ENCODE data around the gene MAP2K3.
"Not testable (repeated sequence)": the region's sequence is repeated elsewhere in the genome, so short reads cannot be mapped to it uniquely, and the experiment has no call there.

Gene MAP2K3

DNA sequence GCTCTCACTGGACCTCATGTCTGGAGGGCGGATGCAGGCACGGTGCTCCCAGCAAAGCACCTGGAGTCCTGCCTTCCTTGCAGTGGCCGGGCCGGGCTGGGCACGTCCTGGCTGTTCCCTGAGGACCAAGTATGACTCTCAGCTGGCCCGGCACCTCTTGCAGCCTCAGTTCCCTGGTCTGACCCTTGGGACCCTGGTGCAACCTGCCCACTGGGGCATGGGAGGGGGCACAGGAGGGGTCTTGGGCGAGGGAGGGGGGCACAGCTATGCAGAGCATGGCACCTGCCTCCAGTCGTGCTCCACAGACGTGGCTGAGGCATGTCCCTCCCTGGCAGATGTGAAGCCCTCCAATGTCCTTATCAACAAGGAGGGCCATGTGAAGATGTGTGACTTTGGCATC, 19.6 kb downstream of the MAP2K3 start:
- Mint-ChIP-seq H3K27me3 (ENCODE audit: low read depth, poor library complexity) (peaks cover 8% of the 10 kb centered on the region), H3K36me3 (ENCODE audit: low read depth) (peaks cover 34% of the 10 kb centered on the region), H3K4me3 (no peak overlapping the region), H3K27ac (no peak overlapping the region), H3K4me1 (no peaks in the 10 kb centered on the region), H3K9me3 (peaks cover 48% of the 10 kb centered on the region)
- TF ChIP-seq, protein P1, sequence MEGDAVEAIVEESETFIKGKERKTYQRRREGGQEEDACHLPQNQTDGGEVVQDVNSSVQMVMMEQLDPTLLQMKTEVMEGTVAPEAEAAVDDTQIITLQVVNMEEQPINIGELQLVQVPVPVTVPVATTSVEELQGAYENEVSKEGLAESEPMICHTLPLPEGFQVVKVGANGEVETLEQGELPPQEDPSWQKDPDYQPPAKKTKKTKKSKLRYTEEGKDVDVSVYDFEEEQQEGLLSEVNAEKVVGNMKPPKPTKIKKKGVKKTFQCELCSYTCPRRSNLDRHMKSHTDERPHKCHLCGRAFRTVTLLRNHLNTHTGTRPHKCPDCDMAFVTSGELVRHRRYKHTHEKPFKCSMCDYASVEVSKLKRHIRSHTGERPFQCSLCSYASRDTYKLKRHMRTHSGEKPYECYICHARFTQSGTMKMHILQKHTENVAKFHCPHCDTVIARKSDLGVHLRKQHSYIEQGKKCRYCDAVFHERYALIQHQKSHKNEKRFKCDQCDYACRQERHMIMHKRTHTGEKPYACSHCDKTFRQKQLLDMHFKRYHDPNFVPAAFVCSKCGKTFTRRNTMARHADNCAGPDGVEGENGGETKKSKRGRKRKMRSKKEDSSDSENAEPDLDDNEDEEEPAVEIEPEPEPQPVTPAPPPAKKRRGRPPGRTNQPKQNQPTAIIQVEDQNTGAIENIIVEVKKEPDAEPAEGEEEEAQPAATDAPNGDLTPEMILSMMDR (IDR thresholded peaks at IDR 0.05): no peak
- DNase-seq: no peak

DNA sequence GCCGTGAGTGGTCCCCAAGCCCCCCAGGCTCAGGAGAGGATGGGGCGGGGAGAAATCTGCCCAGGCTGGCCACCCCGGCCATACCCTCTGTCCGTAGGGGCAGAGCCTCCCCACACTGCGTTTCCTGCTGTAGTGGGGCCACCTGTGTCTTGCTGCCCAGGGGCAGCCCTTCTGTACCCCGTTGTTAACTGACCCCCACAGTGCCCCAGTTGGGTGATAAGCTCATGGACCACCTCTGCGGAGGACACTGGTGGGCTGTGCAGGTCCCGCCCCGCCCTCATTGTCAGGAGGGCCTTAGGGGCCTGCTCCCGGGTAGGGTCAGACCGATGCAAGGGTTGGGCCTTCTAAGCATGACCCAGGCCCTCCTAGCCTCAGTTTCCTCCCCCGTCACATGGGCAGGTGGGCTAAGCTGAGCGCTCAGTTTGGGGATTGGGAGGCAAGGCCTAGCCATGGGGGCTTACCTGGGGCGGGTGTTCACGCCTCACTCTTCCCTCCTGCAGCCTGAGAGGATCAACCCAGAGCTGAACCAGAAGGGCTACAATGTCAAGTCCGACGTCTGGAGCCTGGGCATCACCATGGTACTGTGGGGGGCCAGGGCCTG, 20.1 kb downstream of the MAP2K3 start:
- H3K4me3 Mint-ChIP-seq; H3K4me1 Mint-ChIP-seq; H3K27ac Mint-ChIP-seq; DNase-seq; H3K27me3 Mint-ChIP-seq (ENCODE audit: low read depth, poor library complexity): not testable (repeated sequence)
- Mint-ChIP-seq H3K9me3 (peaks cover 48% of the 10 kb centered on the region), H3K36me3 (ENCODE audit: low read depth) (peaks cover 37% of the 10 kb centered on the region)

DNA sequence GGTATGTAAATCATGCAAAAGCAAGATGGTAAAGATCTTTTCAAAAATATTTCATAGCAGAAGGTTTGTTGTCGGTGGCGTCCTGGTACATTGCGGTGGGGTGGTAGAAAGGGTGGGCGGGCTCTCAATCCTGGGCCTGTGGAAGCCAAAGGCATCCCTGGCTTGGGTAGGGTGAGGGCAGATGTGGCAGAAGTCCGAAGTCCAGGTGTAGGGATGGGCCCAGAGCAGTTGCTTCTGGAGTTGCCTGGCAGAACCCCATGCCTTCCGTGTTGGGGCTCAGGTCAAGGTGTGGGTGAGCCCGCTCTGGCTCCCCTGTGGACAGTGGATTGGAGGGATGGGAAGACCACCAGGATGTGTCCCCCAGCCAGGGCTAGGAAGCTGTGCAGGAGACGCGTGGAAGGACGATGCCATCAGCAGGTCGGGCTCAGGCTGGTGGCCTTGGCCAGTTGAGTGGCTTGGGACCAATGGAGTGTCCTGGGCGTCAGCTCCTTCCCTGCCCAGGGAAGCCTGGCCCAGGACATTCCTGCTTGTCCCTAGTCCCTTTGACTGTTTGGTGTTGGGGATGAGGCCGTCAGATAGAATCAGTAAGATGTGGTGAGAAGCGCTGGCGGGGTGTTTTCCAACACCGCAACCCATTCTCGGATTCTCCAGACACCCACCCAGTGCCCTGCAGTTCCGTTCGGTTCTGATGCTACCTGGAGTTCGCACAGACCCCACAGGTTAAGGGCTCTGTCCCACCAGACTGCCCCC, 21.1 kb downstream of the MAP2K3 start:
- H3K27me3 Mint-ChIP-seq (ENCODE audit: low read depth, poor library complexity); H3K27ac Mint-ChIP-seq; H3K4me1 Mint-ChIP-seq; H3K4me3 Mint-ChIP-seq; DNase-seq: not testable (repeated sequence)
- peaks cover 41% of the 10 kb centered on the region for H3K36me3 Mint-ChIP-seq (ENCODE audit: low read depth)
- H3K9me3 Mint-ChIP-seq: peaks cover 42% of the 10 kb centered on the region

DNA sequence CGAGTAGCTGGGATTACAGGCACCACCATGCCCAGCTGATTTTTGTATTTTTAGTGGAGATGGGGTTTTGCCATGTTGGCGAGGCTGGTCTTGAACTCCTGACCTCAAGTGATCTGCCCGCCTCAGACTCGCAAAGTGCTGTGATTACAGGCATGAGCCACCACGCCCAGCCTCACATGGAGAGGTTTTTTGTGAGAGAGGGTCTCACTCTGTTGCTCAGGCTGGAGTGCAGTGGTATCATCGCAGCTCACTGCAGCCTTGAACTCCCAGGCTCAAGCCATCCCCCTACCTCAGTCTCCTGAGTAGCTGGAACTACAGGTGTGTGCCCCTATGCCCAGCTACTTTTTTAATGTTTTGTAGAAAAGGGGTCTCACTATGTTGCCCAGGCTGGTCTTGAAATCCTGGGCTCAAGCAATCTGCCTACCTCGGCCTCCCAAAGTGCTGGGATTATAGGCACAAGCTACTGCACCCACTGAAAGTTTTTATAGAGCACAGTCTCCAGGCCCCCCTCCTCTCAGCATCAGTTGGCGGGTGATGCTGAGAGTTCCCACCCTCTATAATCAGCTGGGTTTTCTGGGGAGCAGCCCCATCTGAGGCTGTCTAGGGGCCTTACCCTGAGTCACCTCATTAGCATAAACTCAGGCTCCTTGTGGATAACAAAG, 22.2 kb downstream of the MAP2K3 start:
- H3K4me1 Mint-ChIP-seq; H3K27ac Mint-ChIP-seq; DNase-seq; H3K4me3 Mint-ChIP-seq; H3K27me3 Mint-ChIP-seq (ENCODE audit: low read depth, poor library complexity): not testable (repeated sequence)
- Mint-ChIP-seq H3K9me3 (peaks cover 34% of the 10 kb centered on the region), H3K36me3 (ENCODE audit: low read depth) (peaks cover 38% of the 10 kb centered on the region)

DNA sequence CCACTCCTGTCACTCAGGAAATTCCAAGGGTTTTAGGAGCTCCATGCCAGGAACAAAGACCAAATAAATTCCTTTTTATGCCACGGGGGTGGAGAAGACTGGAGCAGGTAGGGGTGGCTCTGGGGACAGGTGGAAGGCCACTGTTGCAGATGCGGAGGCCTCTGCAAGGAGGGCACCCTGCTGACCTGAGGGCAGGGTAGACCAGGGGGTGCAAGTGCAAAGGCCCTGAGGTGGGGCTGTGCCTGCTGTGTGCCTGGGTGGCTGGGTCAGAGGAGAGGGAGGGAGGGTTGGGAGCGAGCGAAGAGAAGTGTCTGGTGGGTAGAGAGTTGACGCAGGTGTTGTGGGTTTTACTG, 22.7 kb downstream of the MAP2K3 start:
- H3K27me3 Mint-ChIP-seq (ENCODE audit: low read depth, poor library complexity); H3K4me1 Mint-ChIP-seq; DNase-seq; H3K4me3 Mint-ChIP-seq; H3K27ac Mint-ChIP-seq: not testable (repeated sequence)
- H3K36me3 Mint-ChIP-seq (ENCODE audit: low read depth): peaks cover 37% of the 10 kb centered on the region
- peaks cover 33% of the 10 kb centered on the region for H3K9me3 Mint-ChIP-seq

DNA sequence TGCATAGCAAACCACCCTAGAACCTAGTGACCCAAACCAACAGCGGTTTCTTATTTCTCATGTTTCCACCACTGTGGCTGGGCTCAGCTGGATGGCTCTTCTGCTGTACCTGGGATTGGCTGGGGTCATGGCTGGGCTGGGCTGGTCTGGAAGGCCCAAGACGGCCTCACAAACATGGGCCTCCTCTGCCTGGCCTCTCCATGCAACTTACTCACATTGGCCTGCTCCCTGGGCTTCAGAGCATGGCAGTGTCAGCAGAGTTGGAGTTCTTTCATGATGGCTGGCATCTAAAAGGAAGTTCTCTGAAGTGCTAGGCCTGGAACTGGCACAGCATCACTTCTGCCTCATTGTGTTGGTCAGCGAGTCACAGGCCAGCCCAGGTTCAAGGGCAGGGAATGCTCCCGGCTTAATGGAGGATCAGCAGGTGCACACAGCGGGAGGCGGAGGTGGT, 24.4 kb downstream of the MAP2K3 start:
- Mint-ChIP-seq H3K9me3 (peaks cover 16% of the 10 kb centered on the region), H3K36me3 (ENCODE audit: low read depth) (peaks cover 29% of the 10 kb centered on the region)
- not testable (repeated sequence) for H3K4me3 Mint-ChIP-seq; H3K4me1 Mint-ChIP-seq; H3K27ac Mint-ChIP-seq; H3K27me3 Mint-ChIP-seq (ENCODE audit: low read depth, poor library complexity); DNase-seq

DNA sequence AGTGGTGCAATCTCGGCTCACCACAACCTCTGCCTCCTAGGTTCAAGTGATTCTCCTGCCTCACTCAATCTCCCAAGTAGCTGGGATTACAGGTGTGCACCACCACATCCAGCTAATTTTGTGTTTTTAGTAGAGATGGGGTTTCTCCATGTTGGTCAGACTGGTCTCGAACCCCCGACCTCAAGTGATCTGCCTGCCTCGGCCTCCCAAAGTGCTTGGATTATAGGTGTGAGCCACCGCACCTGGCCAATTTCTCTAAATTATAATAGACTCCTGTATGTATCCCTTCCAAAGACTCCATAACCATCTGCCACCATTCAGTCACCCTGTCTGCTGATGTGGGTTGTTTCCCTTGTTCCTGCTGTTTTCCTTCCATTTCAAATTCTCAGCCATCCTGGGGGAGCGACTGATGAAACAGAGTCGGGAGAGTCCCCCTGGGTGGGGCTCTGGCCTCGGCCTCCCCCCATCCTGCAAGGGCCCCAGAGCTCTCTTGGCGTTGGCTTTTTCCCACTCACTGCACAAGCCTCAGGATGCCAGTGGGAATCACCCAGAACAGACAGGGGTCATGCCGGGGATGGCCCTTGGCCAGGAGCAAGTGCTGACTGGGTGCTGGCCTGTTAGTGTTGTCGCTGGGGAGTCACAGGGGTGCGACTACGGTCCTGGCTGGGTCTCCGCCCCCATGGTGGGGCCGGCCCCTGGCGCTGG, 25.7 kb downstream of the MAP2K3 start:
- not testable (repeated sequence) for H3K27ac Mint-ChIP-seq; H3K4me3 Mint-ChIP-seq; DNase-seq; H3K4me1 Mint-ChIP-seq; H3K27me3 Mint-ChIP-seq (ENCODE audit: low read depth, poor library complexity)
- Mint-ChIP-seq H3K9me3 (peaks cover 16% of the 10 kb centered on the region), H3K36me3 (ENCODE audit: low read depth) (peaks cover 29% of the 10 kb centered on the region)

DNA sequence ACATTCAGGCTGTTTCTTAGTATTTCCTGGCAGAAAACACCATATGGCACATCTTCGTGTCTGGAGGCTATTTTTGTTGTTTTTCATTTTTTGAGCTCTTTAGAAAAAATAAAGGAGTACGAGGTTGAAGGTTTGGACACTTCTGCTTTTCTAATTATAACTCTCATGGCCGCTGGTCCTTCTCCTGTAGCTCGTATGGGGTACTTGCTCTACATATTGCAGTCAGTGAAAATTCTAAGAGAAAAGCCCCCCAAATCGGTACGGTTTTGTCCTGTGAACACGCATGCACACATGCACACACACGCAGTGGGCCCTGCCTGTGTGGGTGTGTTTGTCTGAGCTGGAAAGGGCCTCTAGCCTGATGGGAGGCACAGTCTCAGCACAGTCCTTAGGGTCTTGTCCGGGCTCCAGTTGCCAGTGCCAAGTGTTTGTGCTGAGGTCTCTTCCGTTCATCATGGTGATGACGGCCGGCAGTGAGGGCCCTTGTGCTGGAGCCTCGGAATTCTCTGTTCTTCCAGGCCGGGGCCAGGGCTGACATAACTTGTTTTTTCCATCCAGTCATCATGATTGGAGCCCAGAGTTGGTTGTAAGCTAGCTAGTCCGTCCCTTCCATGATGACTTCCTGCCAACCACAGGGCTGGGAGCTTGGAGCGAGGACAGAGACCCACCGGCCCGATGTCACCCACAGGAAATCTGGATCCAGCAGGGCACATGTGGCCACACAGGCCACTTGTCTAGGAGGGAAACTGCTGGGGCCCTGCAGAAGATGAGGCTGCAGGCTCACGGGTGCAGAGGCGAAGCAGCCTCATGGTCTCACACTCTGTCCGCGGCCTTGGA, 26.5 kb downstream of the MAP2K3 start:
- Mint-ChIP-seq H3K36me3 (ENCODE audit: low read depth) (peaks cover 26% of the 10 kb centered on the region), H3K9me3 (peaks cover 11% of the 10 kb centered on the region)
- not testable (repeated sequence) for H3K4me3 Mint-ChIP-seq; H3K27ac Mint-ChIP-seq; H3K27me3 Mint-ChIP-seq (ENCODE audit: low read depth, poor library complexity); DNase-seq; H3K4me1 Mint-ChIP-seq

DNA sequence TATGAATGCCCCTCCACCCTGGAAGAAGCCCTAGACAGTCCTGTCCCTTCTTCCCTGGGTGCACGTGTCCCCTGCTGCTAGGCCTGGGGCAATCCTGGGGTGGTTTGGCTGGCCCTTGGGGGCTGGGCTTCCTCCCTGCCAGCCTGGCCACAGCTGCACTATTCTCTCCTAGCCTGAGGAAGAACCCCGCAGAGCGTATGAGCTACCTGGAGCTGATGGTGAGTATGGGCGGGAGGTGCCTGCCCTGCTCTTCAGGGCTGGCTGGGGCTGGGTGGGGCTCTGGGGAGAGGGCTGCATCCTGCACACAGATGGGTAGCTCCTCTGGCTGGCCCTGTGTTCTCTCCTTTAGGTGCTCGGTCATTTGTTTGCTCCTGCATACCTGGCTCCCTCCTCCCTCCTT, 28.8 kb downstream of the MAP2K3 start:
- Mint-ChIP-seq H3K27ac (no peak overlapping the region), H3K9me3 (peaks cover 7% of the 10 kb centered on the region)
- DNase-seq: no peak

DNA sequence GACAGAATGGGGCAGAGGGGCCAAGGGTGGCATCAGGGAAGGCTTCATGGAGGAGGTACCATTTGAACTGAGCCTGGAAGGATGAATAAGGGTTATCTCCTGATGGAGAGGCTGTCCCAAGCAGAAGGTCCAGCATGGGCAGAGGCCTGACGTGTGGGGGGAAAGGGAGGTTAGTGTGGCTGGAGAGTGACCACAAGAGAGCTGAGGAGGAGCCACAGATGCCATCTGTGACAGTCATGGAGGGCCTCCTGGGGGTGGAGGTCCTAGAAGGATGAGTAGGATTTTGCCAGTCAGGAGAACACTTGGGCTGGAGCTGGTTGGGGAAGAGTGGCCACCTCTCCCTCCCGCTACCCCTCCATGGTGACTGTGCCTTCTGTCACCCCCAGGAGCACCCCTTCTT, 29.2 kb downstream of the MAP2K3 start:
- H3K4me1 Mint-ChIP-seq, H3K27ac Mint-ChIP-seq, DNase-seq, H3K9me3 Mint-ChIP-seq, H3K4me3 Mint-ChIP-seq: not testable (repeated sequence)
- Mint-ChIP-seq H3K36me3 (ENCODE audit: low read depth) (peaks cover 19% of the 10 kb centered on the region), H3K27me3 (ENCODE audit: low read depth, poor library complexity) (peaks cover 12% of the 10 kb centered on the region)

More for the DNA sequence above, 28.8 kb downstream of the MAP2K3 start:
- Mint-ChIP-seq H3K36me3 (ENCODE audit: low read depth) (peaks cover 23% of the 10 kb centered on the region), H3K4me3 (no peak overlapping the region), H3K27me3 (ENCODE audit: low read depth, poor library complexity) (peaks cover 8% of the 10 kb centered on the region), H3K4me1 (no peaks in the 10 kb centered on the region)
- TF ChIP-seq, protein P1 (IDR thresholded peaks at IDR 0.05): no peak

DNA sequence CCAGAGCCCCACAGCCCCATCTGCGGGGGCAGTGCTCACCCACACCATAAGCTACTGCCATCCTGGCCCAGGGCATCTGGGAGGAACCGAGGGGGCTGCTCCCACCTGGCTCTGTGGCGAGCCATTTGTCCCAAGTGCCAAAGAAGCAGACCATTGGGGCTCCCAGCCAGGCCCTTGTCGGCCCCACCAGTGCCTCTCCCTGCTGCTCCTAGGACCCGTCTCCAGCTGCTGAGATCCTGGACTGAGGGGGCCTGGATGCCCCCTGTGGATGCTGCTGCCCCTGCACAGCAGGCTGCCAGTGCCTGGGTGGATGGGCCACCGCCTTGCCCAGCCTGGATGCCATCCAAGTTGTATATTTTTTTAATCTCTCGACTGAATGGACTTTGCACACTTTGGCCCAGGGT, 29.8 kb downstream of the MAP2K3 start:
- H3K4me1 Mint-ChIP-seq, H3K27ac Mint-ChIP-seq, H3K9me3 Mint-ChIP-seq, H3K4me3 Mint-ChIP-seq, DNase-seq: not testable (repeated sequence)
- peaks cover 14% of the 10 kb centered on the region for H3K36me3 Mint-ChIP-seq (ENCODE audit: low read depth)
- peaks cover 17% of the 10 kb centered on the region for H3K27me3 Mint-ChIP-seq (ENCODE audit: low read depth, poor library complexity)
